Measurements from ENCODE around the gene AGFG2. TPM values are rescaled to one million over a fixed set of nuclear protein-coding genes. Genes with fewer than 3 reads are reported as not detected.
A peak's percentile ranks its signal among the peaks of the same experiment; 100 is the strongest.

AGFG2 gene
- total and polyA plus RNA-seq, 2 of the 13 experiments (the other 11 are each of a cell fraction or from before 2014, with no cell fraction given) = 125 to 132 TPM

- no peak for TF ChIP-seq HOXA9 (CRISPR knock-in tag; IDR thresholded peaks at IDR 0.05; ENCODE audit: borderline replicate concordance)
- no peak for TF ChIP-seq JDP2 (CRISPR knock-in tag; IDR thresholded peaks at IDR 0.05; ENCODE audit: borderline replicate concordance)
- peak; percentile 27 for TF ChIP-seq ZNF883 (CRISPR knock-in tag; IDR thresholded peaks at IDR 0.05; ENCODE audit: not compliant biosample characterization)
- TF ChIP-seq MIXL1 (CRISPR knock-in tag; IDR thresholded peaks at IDR 0.05) = peak; percentile 39; the same call in 1 of the 2 replicates
- TF ChIP-seq ZNF574 (CRISPR knock-in tag; IDR thresholded peaks at IDR 0.05) = peak; percentile 39
- TF ChIP-seq MXD4 (CRISPR knock-in tag; IDR thresholded peaks at IDR 0.05) = no peak
- TF ChIP-seq ISL2 (CRISPR knock-in tag; IDR thresholded peaks at IDR 0.05) = peak; percentile 71
- TF ChIP-seq ZNF224 (CRISPR knock-in tag; IDR thresholded peaks at IDR 0.05) = no peak; the same call in none of the 2 replicates
- TF ChIP-seq ZNF724P (CRISPR knock-in tag; IDR thresholded peaks at IDR 0.05; ENCODE audit: borderline replicate concordance) = no peak; the same call in 1 of the 2 replicates
- peak; percentile 81 for TF ChIP-seq NRL (CRISPR knock-in tag; IDR thresholded peaks at IDR 0.05; ENCODE audit: borderline replicate concordance)
- no peak; the same call in 1 of the 2 replicates for TF ChIP-seq ZNF672 (CRISPR knock-in tag; IDR thresholded peaks at IDR 0.05)
- TF ChIP-seq ADNP (CRISPR knock-in tag; IDR thresholded peaks at IDR 0.05) = no peak
- TF ChIP-seq GTF2F1 (IDR thresholded peaks at IDR 0.05; ENCODE audit: low read length) = no peak; the same call in 1 of the 2 replicates
- TF ChIP-seq NONO (IDR thresholded peaks at IDR 0.05) = no peak
- TF ChIP-seq NONO (CRISPR knock-in tag; conservative IDR thresholded peaks at IDR 0.05) = peak; percentile 92
- peak; percentile 79 for TF ChIP-seq ZNF136 (CRISPR knock-in tag; IDR thresholded peaks at IDR 0.05; ENCODE audit: low read depth)
- TF ChIP-seq ZNF761 (CRISPR knock-in tag; conservative IDR thresholded peaks at IDR 0.05) = no peak; the same call in 1 of the 2 replicates
- TF ChIP-seq ZNF260 (CRISPR knock-in tag; IDR thresholded peaks at IDR 0.05; ENCODE audit: borderline replicate concordance, low read depth) = no peak; the same call in 1 of the 2 replicates
- TF ChIP-seq NPAS2 (CRISPR knock-in tag; IDR thresholded peaks at IDR 0.05; ENCODE audit: borderline replicate concordance) = 0 out of 2 replicates have a peak, but pooled peaks have one; percentile 28
- TF ChIP-seq ZFP41 (CRISPR knock-in tag; IDR thresholded peaks at IDR 0.05; ENCODE audit: borderline replicate concordance) = no peak
- no peak for TF ChIP-seq KDM4B (CRISPR knock-in tag; IDR thresholded peaks at IDR 0.05)
- no peak; the same call in 1 of the 2 replicates for TF ChIP-seq ZNF556 (CRISPR knock-in tag; IDR thresholded peaks at IDR 0.05; ENCODE audit: borderline replicate concordance)
- no peak; the same call in 1 of the 2 replicates for TF ChIP-seq MEIS1 (CRISPR knock-in tag; IDR thresholded peaks at IDR 0.05; ENCODE audit: borderline replicate concordance)
- TF ChIP-seq HMGA1 (CRISPR knock-in tag; conservative IDR thresholded peaks at IDR 0.05) = no peak
Observed at GRCh38 chr7:100568896-100569844, 30.2 kb downstream of the AGFG2 start (continued).
